GM10248 (cell line): ENCODE results near the gene FAM118A.
"Not testable (repeated sequence)": the region's sequence is repeated elsewhere in the genome, so short reads cannot be mapped to it uniquely, and the experiment has no call there.

ENCODE experiments used
- CTCF ChIA-PET: fragments of 300-600 bp; sonication (Branson Sonifier 250); formaldehyde crosslinking; extraction: SDS; loops from one replicate; lab custom pipeline; 2021; ENCODE audit warnings: antibody characterized with exemption; lab: Yijun Ruan, JAX
- POLR2A ChIA-PET: fragments of 350-650 bp; sonication (Branson Sonifier 250); formaldehyde crosslinking; extraction: SDS; loops from one replicate; lab custom pipeline; 2020; ENCODE audit warnings: antibody characterized with exemption; lab: Yijun Ruan, JAX
- DNase-seq: peaks from one replicate; pipeline ENCODE4 v3.0.0; 2012; ENCODE audit errors: extremely low spot score
- CTCF ChIP-seq: IDR thresholded peaks from 2 replicates; pipeline ENCODE4 v1.5.1; 2012; ENCODE audit warnings: mild to moderate bottlenecking, low read depth; ENCODE audit errors: extremely low read depth, missing control alignments, control extremely low read depth

FAM118A gene

GRCh38 chr22:45291931-45292290 is 17.8 kb upstream of the FAM118A start:
- DNase-seq = no peak
- ChIA-PET CTCF (no interaction called here), POLR2A (no interaction called here)
- no peak for TF ChIP-seq CTCF

DNA sequence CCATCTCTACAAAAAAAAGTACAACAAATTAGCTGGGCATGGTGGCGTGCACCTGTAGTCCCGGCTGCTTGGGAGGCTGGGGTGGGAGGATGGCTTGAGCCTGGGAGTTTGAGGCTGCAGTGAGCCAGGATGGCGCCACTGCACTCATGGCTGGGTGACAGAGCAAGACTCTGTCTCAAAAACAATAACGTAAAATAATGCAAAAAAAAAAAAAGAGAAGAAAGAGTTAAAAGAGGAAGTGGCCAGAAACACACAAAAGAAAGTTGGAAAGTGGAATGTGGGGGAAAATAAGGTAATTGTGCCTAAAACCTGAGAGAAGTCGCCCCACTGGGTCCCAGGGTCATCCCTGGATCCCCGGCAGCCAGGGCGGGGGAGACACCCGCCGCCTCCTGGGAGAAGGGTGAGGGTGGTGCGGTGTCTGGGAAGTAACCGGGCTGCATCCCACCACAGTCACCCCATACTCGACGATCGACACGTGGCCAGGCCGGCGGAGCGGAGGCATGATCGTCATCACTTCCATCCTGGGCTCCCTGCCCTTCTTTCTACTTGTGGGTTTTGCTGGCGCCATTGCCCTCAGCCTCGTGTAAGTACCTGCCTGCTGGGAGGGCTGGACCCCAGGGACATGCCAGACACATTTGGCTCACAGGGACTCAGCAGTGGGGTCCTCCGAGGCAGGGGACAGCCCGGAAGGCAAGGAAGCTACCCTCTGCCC is 16.8 kb upstream of the FAM118A start:
- CTCF ChIA-PET = no interaction called here
- POLR2A ChIA-PET = no interaction called here
- TF ChIP-seq CTCF = no peak
- no peak for DNase-seq

DNA sequence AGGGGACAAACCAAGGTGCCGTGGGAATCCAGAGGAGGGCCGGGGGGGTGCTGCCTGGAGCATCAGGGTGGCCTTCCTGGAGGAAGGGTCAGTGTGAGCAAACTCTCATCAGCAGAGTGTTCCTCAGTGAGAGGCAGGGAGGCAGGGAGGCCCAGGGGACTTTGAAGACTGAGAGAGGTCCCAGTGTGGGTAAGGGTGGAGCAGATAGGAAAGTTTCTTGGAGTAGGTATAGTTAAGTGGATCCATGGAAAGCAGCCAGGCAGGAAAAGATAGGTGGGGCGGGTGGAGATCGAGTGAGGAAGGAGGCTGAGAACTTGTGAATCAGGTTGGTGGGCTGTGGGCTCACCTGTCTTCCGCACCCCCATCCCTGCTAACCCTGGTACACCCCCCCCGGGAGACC is 15.7 kb upstream of the FAM118A start:
- POLR2A ChIA-PET = no interaction called here
- TF ChIP-seq CTCF = no peak
- DNase-seq = no peak
- CTCF ChIA-PET = no interaction called here

- POLR2A ChIA-PET, DNase-seq: not testable (repeated sequence)
- CTCF ChIA-PET = interaction anchor here (0.9 to 1.4 kb wide), 2 partner anchors 32 to 140 kb away, joined by 3 to 5 read pairs; no protein-coding TSS in a partner anchor
Observed at GRCh38 chr22:45295004-45295403, 14.7 kb upstream of the FAM118A start.

DNA sequence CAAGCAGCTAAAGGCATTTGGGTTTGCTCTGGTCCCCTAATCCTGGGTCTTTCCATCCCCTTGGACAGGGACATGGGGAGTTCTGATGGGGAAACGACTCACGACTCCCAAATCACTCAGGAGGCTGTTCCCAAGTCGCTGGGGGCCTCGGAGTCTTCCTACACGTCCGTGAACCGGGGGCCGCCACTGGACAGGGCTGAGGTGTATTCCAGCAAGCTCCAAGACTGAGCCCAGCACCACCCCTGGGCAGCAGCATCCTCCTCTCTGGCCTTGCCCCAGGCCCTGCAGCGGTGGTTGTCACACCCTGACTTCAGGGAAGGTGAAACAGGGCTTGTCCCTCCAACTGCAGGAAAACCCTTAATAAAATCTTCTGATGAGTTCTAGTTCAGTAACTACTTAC is 14.2 kb upstream of the FAM118A start:
- CTCF ChIA-PET = interaction anchor here (0.9 to 1.4 kb wide), 2 partner anchors 33 to 139 kb away, joined by 3 to 5 read pairs; no protein-coding TSS in a partner anchor

GRCh38 chr22:45296628-45297297 is 13.0 kb upstream of the FAM118A start:
- peak; percentile 43 for DNase-seq
- ChIA-PET CTCF (interaction anchor here (1.3 kb wide), 1 partner anchor 24 kb away, joined by 3 read pairs; no protein-coding TSS in a partner anchor), POLR2A (no interaction called here)
- no peak for TF ChIP-seq CTCF

More for the DNA sequence above, 14.2 kb upstream of the FAM118A start:
- POLR2A ChIA-PET = no interaction called here
- no peak for TF ChIP-seq CTCF
- no peak for DNase-seq
